Measurements from ENCODE around the gene NEDD4.
"Not testable (repeated sequence)": the region's sequence is repeated elsewhere in the genome, so short reads cannot be mapped to it uniquely, and the experiment has no call there.

The NEDD4 gene

GRCh38 chr15:55977231-55977630, 16.2 kb downstream of the NEDD4 start:
- no peak for TF ChIP-seq POLR2AphosphoS5 (IDR thresholded peaks at IDR 0.05; ENCODE audit: low read depth, low read length)
- FAIRE-seq = no peak
- no peak for DNase-seq (ENCODE audit: insufficient read length)

GRCh38 chr15:55970286-55970685, 23.1 kb downstream of the NEDD4 start:
- TF ChIP-seq TAF1 (IDR thresholded peaks at IDR 0.05; ENCODE audit: borderline replicate concordance, low read depth, low read length) (no peak), POLR2A (IDR thresholded peaks at IDR 0.05; ENCODE audit: low read depth, low read length) (no peak), POLR2AphosphoS5 (IDR thresholded peaks at IDR 0.05; ENCODE audit: low read depth, low read length) (no peak)
- DNase-seq (ENCODE audit: insufficient read length) = no peak
- no peak for FAIRE-seq

GRCh38 chr15:55969582-55969981, 23.8 kb downstream of the NEDD4 start:
- FAIRE-seq (no peak), DNase-seq (ENCODE audit: insufficient read length) (no peak)
- no peak for TF ChIP-seq POLR2A (IDR thresholded peaks at IDR 0.05; ENCODE audit: low read depth, low read length)
- no peak for TF ChIP-seq POLR2AphosphoS5 (IDR thresholded peaks at IDR 0.05; ENCODE audit: low read depth, low read length)
- no peak for TF ChIP-seq TAF1 (IDR thresholded peaks at IDR 0.05; ENCODE audit: borderline replicate concordance, low read depth, low read length)

DNA sequence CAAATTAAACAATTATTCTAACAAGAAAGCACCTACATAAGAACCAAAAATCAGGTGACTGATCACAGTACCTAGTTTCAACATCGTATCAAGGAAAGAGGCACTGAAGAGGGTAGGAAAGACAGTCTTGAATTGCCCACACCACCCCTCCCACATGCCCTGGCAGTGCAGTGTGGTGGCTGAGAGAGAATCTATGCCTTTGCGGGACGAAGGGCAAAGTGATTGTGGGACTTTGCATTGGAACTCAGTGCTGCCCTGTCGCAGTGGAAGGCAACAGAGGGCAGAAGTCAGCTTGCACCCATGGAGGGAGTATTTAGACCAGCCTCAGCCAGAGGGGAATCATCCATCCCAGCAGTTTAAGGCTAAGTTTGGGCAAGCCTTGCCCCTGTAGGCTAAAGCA, 24.5 kb downstream of the NEDD4 start:
- TF ChIP-seq POLR2AphosphoS5 (IDR thresholded peaks at IDR 0.05; ENCODE audit: low read depth, low read length) = no peak
- no peak for TF ChIP-seq TAF1 (IDR thresholded peaks at IDR 0.05; ENCODE audit: borderline replicate concordance, low read depth, low read length)
- TF ChIP-seq POLR2A (IDR thresholded peaks at IDR 0.05; ENCODE audit: low read depth, low read length) = no peak
- no peak for FAIRE-seq
- DNase-seq (ENCODE audit: insufficient read length) = no peak

GRCh38 chr15:55965091-55965490, 28.3 kb downstream of the NEDD4 start:
- no peak for FAIRE-seq
- no peak for DNase-seq (ENCODE audit: insufficient read length)

GRCh38 chr15:55960946-55961345, 32.5 kb downstream of the NEDD4 start:
- FAIRE-seq = no peak
- TF ChIP-seq TAF1 (IDR thresholded peaks at IDR 0.05; ENCODE audit: borderline replicate concordance, low read depth, low read length) (no peak), POLR2AphosphoS5 (IDR thresholded peaks at IDR 0.05; ENCODE audit: low read depth, low read length) (no peak), POLR2A (IDR thresholded peaks at IDR 0.05; ENCODE audit: low read depth, low read length) (no peak)
- no peak for DNase-seq (ENCODE audit: insufficient read length)

More at GRCh38 chr15:55965091-55965490, 28.3 kb downstream of the NEDD4 start:
- TF ChIP-seq POLR2AphosphoS5 (IDR thresholded peaks at IDR 0.05; ENCODE audit: low read depth, low read length) (no peak), TAF1 (IDR thresholded peaks at IDR 0.05; ENCODE audit: borderline replicate concordance, low read depth, low read length) (no peak), POLR2A (IDR thresholded peaks at IDR 0.05; ENCODE audit: low read depth, low read length) (no peak)

DNA sequence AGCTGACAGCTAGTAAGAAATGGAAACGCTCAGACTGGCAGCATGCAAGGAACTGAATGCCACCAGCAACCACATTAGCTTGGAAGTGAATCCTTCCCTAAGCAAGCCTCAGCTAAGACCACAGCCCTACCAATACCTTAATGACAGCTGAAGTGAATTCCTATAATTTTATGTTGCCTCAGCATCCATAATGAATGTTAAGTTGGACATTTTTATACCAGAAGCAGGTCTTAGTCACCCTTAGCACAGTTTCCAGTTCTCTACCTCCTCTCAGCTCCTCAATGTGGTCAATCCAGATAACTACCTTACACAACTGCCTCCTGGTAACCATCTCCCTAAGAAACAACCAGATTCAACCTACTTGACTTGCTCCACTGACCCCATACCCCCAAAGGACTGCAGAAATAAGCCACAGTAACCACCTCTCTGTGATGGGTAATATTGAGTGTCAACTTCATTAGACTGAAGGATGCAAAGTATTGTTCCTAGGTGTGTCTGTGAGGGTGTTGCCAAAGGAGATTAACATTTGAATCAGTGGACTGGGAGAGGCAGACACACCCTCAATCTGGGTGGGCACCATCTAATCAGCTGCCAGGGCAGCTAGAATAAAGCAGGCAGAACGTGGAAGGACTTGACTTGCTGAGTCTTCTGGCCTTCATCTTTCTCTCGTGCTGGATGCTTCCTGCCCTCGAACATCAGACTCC, 33.5 kb downstream of the NEDD4 start:
- FAIRE-seq = no peak
- TF ChIP-seq POLR2A (IDR thresholded peaks at IDR 0.05; ENCODE audit: low read depth, low read length) = no peak
- no peak for DNase-seq (ENCODE audit: insufficient read length)

DNA sequence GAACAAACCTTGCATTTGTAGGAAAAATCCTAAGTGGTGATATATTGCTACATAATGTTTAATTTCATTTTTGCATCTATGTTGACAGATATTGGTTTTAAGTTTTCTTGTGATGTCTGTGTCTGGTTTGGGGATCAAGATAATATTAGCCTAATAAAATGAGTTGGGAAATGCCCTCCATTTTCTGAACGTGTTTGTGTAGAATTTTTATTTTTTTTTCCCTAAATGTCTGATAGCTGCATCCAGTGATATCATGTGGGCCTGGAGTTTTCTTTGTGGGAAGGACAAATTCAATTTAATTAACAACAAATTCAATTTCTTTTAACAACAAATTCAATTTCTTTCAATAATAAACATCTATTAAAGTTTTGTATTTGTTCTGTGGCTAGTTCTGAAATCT, 35.1 kb downstream of the NEDD4 start:
- no peak for FAIRE-seq

GRCh38 chr15:55954862-55955605, 38.4 kb downstream of the NEDD4 start:
- FAIRE-seq (no peak), DNase-seq (ENCODE audit: insufficient read length) (no peak)
- no peak for TF ChIP-seq TAF1 (IDR thresholded peaks at IDR 0.05; ENCODE audit: borderline replicate concordance, low read depth, low read length)

More for the DNA sequence above, 35.1 kb downstream of the NEDD4 start:
- no peak for DNase-seq (ENCODE audit: insufficient read length)
- no peak for TF ChIP-seq POLR2AphosphoS5 (IDR thresholded peaks at IDR 0.05; ENCODE audit: low read depth, low read length)
- TF ChIP-seq TAF1 (IDR thresholded peaks at IDR 0.05; ENCODE audit: borderline replicate concordance, low read depth, low read length) = no peak
- TF ChIP-seq POLR2A (IDR thresholded peaks at IDR 0.05; ENCODE audit: low read depth, low read length) = no peak

GRCh38 chr15:55952501-55953274, 40.7 kb downstream of the NEDD4 start:
- FAIRE-seq; DNase-seq (ENCODE audit: insufficient read length): not testable (repeated sequence)

DNA sequence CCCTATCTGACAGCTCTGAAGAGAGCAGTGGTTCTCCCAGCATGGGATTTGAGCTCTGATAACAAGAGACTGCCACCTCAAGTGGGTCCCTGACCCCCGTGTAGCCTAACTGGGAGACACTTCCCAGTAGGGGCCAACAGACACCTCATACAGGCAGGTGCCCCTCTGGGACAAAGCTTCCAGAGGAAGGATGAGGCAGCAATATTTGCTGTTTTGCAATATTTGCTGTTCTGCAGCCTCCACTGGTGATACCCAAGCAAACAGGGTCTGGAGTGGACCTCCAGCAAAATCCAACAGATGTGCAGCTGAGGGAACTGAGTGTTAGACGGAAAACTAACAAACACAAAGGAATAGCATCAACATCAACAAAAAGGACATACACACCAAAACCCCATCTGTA, 48.8 kb downstream of the NEDD4 start:
- not testable (repeated sequence) for FAIRE-seq; DNase-seq (ENCODE audit: insufficient read length)

- TF ChIP-seq TAF1 (IDR thresholded peaks at IDR 0.05; ENCODE audit: borderline replicate concordance, low read depth, low read length) (no peak), POLR2A (IDR thresholded peaks at IDR 0.05; ENCODE audit: low read depth, low read length) (no peak), POLR2AphosphoS5 (IDR thresholded peaks at IDR 0.05; ENCODE audit: low read depth, low read length) (no peak)
- FAIRE-seq (no peak), DNase-seq (ENCODE audit: insufficient read length) (no peak)
Measured at GRCh38 chr15:55942332-55942731, 51.1 kb downstream of the NEDD4 start.
